H1 (cell line): ENCODE data around the gene MMS19. TPM values are rescaled to one million over a fixed set of nuclear protein-coding genes. Genes with fewer than 3 reads are reported as not detected.

Source experiments
- CTCF ChIA-PET: fragments of 300-600 bp; sonication (Branson Sonifier 250); formaldehyde crosslinking; loops from one replicate; lab custom pipeline; 2021; ENCODE audit not compliant: partially characterized antibody; lab: Charles Lee
- POLR2A ChIA-PET: fragments of 300-600 bp; sonication (Branson Sonifier 250); formaldehyde crosslinking; loops from one replicate; lab custom pipeline; 2021; ENCODE audit warnings: inconsistent platforms; ENCODE audit not compliant: partially characterized antibody; lab: Charles Lee
- DNase-seq, 2 experiments: peaks; one replicate each; pipeline versions ENCODE4 v3.0.0 to v3.0.0-alpha.2; 2010 to 2022; ENCODE audit warnings: low spot score in 2 of 2, low read depth in 1 of 2, mixed read lengths in 1 of 2
- FAIRE-seq: peaks from 2 replicates; lab custom pipeline; 2011; peaks lifted over from hg19 to GRCh38; lab: Jason Lieb, UNC
- H2AFZ ChIP-seq: 2 replicates; pipeline ENCODE4 v1.8.1; 2012; ENCODE audit warnings: low read length, inconsistent platforms
- H2AK5ac ChIP-seq: 2 replicates; pipeline ENCODE4 v1.6.1; 2013; ENCODE audit warnings: low read depth, low read length
- H2BK120ac ChIP-seq: replicated peaks from 2 replicates; pipeline ENCODE3; 2013; ENCODE audit warnings: low read depth, low read length, inconsistent platforms
- H2BK12ac ChIP-seq: 2 replicates; pipeline ENCODE4 v1.6.1; 2013; ENCODE audit warnings: low read depth, low read length
- H2BK15ac ChIP-seq: 2 replicates; pipeline ENCODE4 v1.6.1; 2013; ENCODE audit warnings: low read length
- H2BK20ac ChIP-seq: 2 replicates; pipeline ENCODE4 v1.6.1; 2013; ENCODE audit warnings: low read length
- H2BK5ac ChIP-seq: 2 replicates; pipeline ENCODE4 v1.6.1; 2013; ENCODE audit warnings: low read depth, low read length
- H3K14ac ChIP-seq: 2 replicates; pipeline ENCODE4 v1.6.1; 2013; ENCODE audit warnings: inconsistent platforms; ENCODE audit not compliant: insufficient read length
- H3K18ac ChIP-seq: 2 replicates; pipeline ENCODE4 v1.6.1; 2013; ENCODE audit warnings: low read length; ENCODE audit errors: extremely low read depth
- H3K23ac ChIP-seq: 2 replicates; pipeline ENCODE4 v1.6.1; 2013; ENCODE audit warnings: inconsistent platforms; ENCODE audit not compliant: insufficient read length
- H3K23me2 ChIP-seq: 2 replicates; pipeline ENCODE4 v1.6.1; 2013; ENCODE audit warnings: low read depth, low read length
- H3K27ac ChIP-seq: 2 replicates; pipeline ENCODE4 v1.6.1; 2011; ENCODE audit warnings: low read depth, low read length, inconsistent platforms
- H3K27me3 ChIP-seq, 4 experiments: replicated peaks in 1 of 4; 1 replicate in 1 of 4; 2 replicates in 3 of 4; pipeline versions ENCODE4 v1.6.1 to v1.8.1; 2011 to 2013; ENCODE audit warnings: low read length in 3 of 4, mild to moderate bottlenecking in 3 of 4, inconsistent platforms in 2 of 4, mixed read lengths in 2 of 4, moderate library complexity in 1 of 4; ENCODE audit not compliant: control insufficient read depth in 3 of 4, insufficient read depth in 3 of 4; ENCODE audit errors: extremely low read depth in 1 of 4
- H3K36me3 ChIP-seq, 4 experiments: 2 replicates each; pipeline versions ENCODE4 v1.6.1 to v1.8.1; 2011 to 2013; ENCODE audit warnings: mild to moderate bottlenecking in 4 of 4, low read length in 3 of 4, moderate library complexity in 2 of 4, control low read depth in 1 of 4, inconsistent platforms in 1 of 4; ENCODE audit not compliant: insufficient read depth in 4 of 4, control insufficient read depth in 2 of 4
- H3K4ac ChIP-seq: replicated peaks from 2 replicates; pipeline ENCODE3; 2013; ENCODE audit warnings: low read length, low read depth, mixed read lengths, inconsistent platforms; ENCODE audit not compliant: insufficient read length
- H3K4me1 ChIP-seq, 4 experiments: replicated peaks in 1 of 4; 1 replicate in 1 of 4; 2 replicates in 3 of 4; pipeline versions ENCODE4 v1.6.1 to v1.8.1; 2011 to 2013; ENCODE audit warnings: low read length in 3 of 4, inconsistent platforms in 2 of 4, mixed read lengths in 1 of 4; ENCODE audit not compliant: insufficient read depth in 4 of 4, control insufficient read depth in 3 of 4
- H3K4me2 ChIP-seq, 2 experiments: 2 replicates each; pipeline versions ENCODE4 v1.6.1 to v1.8.1; 2011 to 2013; ENCODE audit warnings: low read depth in 2 of 2, low read length in 2 of 2, control low read depth in 1 of 2, inconsistent platforms in 1 of 2, mild to moderate bottlenecking in 1 of 2; ENCODE audit not compliant: insufficient read depth in 1 of 2
- H3K4me3 ChIP-seq, 4 experiments: fragments of 200-600, 300-600 bp in 1 of 4; sonication (generic), shearing (Covaris generic), sonication (Bioruptor Twin) in 1 of 4; 2 replicates each; pipeline versions ENCODE4 v1.5.1 to v1.8.1; 2011 to 2016; ENCODE audit warnings: low read length in 4 of 4, low read depth in 3 of 4, control low read depth in 2 of 4, inconsistent platforms in 2 of 4, mild to moderate bottlenecking in 2 of 4, mixed read lengths in 1 of 4, moderate library complexity in 1 of 4; ENCODE audit not compliant: insufficient read depth in 2 of 4; ENCODE audit errors: extremely low read depth in 1 of 4
- H3K56ac ChIP-seq: replicated peaks from 2 replicates; pipeline ENCODE3; 2013; ENCODE audit warnings: low read depth, mild to moderate bottlenecking, mixed read lengths, low read length, inconsistent platforms; ENCODE audit not compliant: insufficient read length
- H3K79me1 ChIP-seq: 2 replicates; pipeline ENCODE4 v1.6.1; 2013; ENCODE audit warnings: low read depth, low read length, control low read depth
- H3K79me2 ChIP-seq, 2 experiments: 2 replicates each; pipeline versions ENCODE4 v1.6.1 to v1.8.1; 2012 to 2013; ENCODE audit warnings: low read length in 2 of 2, mild to moderate bottlenecking in 2 of 2, inconsistent platforms in 1 of 2; ENCODE audit not compliant: insufficient read depth in 2 of 2, control insufficient read depth in 1 of 2
- H3K9ac ChIP-seq, 4 experiments: replicated peaks in 1 of 4; 1 replicate in 1 of 4; 2 replicates in 3 of 4; pipeline versions ENCODE4 v1.6.1 to v1.8.1; 2011 to 2013; ENCODE audit warnings: low read depth in 3 of 4, low read length in 3 of 4, control low read depth in 2 of 4, mild to moderate bottlenecking in 2 of 4, moderate library complexity in 2 of 4, inconsistent platforms in 1 of 4; ENCODE audit errors: extremely low read depth in 1 of 4
- H3K9me3 ChIP-seq, 2 experiments: 2 replicates each; pipeline versions ENCODE4 v1.6.1 to v1.8.1; 2012 to 2013; ENCODE audit warnings: mild to moderate bottlenecking in 2 of 2, moderate library complexity in 2 of 2, control low read depth in 1 of 2, inconsistent platforms in 1 of 2, low read depth in 1 of 2, low read length in 1 of 2, mixed read lengths in 1 of 2; ENCODE audit not compliant: insufficient read depth in 2 of 2
- H4K20me1 ChIP-seq, 2 experiments: replicated peaks in 1 of 2; 2 replicates each; pipeline versions ENCODE3 to v1.8.1; 2011 to 2013; ENCODE audit warnings: inconsistent platforms in 2 of 2, low read length in 2 of 2, mild to moderate bottlenecking in 1 of 2; ENCODE audit not compliant: insufficient read depth in 2 of 2, control insufficient read depth in 1 of 2
- H4K5ac ChIP-seq: 2 replicates; pipeline ENCODE4 v1.6.1; 2013; ENCODE audit warnings: low read length, low read depth, mixed read lengths, inconsistent platforms; ENCODE audit not compliant: insufficient read length
- H4K8ac ChIP-seq: 2 replicates; pipeline ENCODE4 v1.8.0; 2013; ENCODE audit warnings: mild to moderate bottlenecking, moderate library complexity, low read length, inconsistent platforms; ENCODE audit not compliant: insufficient read depth; ENCODE audit errors: extremely low read depth
- H4K91ac ChIP-seq: replicated peaks from 2 replicates; pipeline ENCODE3; 2013; ENCODE audit warnings: low read length, mixed read lengths, inconsistent platforms; ENCODE audit not compliant: insufficient read length
- BACH1 ChIP-seq: IDR thresholded peaks from 2 replicates; pipeline ENCODE4 v1.6.1; 2012; ENCODE audit warnings: low read length, improper control_type of control experiment
- HDAC6 ChIP-seq: IDR thresholded peaks from one replicate; pipeline ENCODE4 v1.7.1; 2012; ENCODE audit warnings: low read depth, mild to moderate bottlenecking, inconsistent platforms, low read length, moderate library complexity
- KDM4A ChIP-seq: IDR thresholded peaks from one replicate; pipeline ENCODE4 v1.7.1; 2012; ENCODE audit warnings: low read depth, mild to moderate bottlenecking, moderate library complexity, low read length, inconsistent platforms; ENCODE audit not compliant: severe bottlenecking
- POLR2AphosphoS5 ChIP-seq: IDR thresholded peaks from 2 replicates; pipeline ENCODE4 v1.6.1; 2011; ENCODE audit warnings: low read depth, low read length
- RFX5 ChIP-seq: IDR thresholded peaks from 2 replicates; pipeline ENCODE4 v1.6.1; 2011; ENCODE audit warnings: low read depth, low read length, improper control_type of control experiment, borderline replicate concordance
- SAP30 ChIP-seq: fragments of 300-600 bp; sonication (generic); IDR thresholded peaks from 2 replicates; pipeline ENCODE4 v1.7.1; 2012; ENCODE audit warnings: low read length, moderate library complexity, mild to moderate bottlenecking, inconsistent platforms; ENCODE audit not compliant: insufficient read depth, insufficient replicate concordance
- SIN3A ChIP-seq, 2 experiments: IDR thresholded peaks in 1 of 2; conservative IDR thresholded peaks in 1 of 2; 2 replicates each; pipeline ENCODE4 v1.6.1; 2011 to 2012; ENCODE audit warnings: low read length in 2 of 2, improper control_type of control experiment in 1 of 2, low read depth in 1 of 2, mild to moderate bottlenecking in 1 of 2
- SP1 ChIP-seq: IDR thresholded peaks from 2 replicates; pipeline ENCODE4 v1.6.1; 2011; ENCODE audit warnings: low read depth, low read length
- TAF7 ChIP-seq: optimal IDR thresholded peaks from 2 replicates; pipeline ENCODE3; 2011; ENCODE audit warnings: low read depth, mild to moderate bottlenecking, inconsistent platforms, low read length, moderate library complexity, borderline replicate concordance
- YY1 ChIP-seq: IDR thresholded peaks from 2 replicates; pipeline ENCODE4 v1.6.1; 2011; ENCODE audit warnings: low read depth, mild to moderate bottlenecking, low read length
- WGBS, 2 experiments: shearing (Covaris generic) in 1 of 2; methylation state at CpG; one replicate each; pipeline versions ENCODE4 v1.1.6 to v1.1.7; 2013 to 2015; ENCODE audit warnings: low lambda C conversion rate in 2 of 2, mixed read lengths in 2 of 2, inconsistent platforms in 1 of 2, low coverage in 1 of 2, missing lambda C conversion rate in 1 of 2; ENCODE audit not compliant: insufficient replicate concordance in 2 of 2, insufficient coverage in 1 of 2, insufficient read length in 1 of 2; ENCODE audit errors: extremely low coverage in 1 of 2, missing lambda C conversion rate in 1 of 2; 5-methylcytosine and 5-hydroxymethylcytosine counted together
- polyA plus RNA-seq, 7 experiments: library from polyadenylated mRNA; depleted of rRNA in 3 of 7; stranded (reverse) in 5 of 7; unstranded in 2 of 7; fragments of >200 nt in 5 of 7; fragments of 200-250 nt in 2 of 7; gene quantifications; 1 replicate in 5 of 7; 2 replicates in 1 of 7; 4 replicates in 1 of 7; pipeline versions ENCODE4 v1.2.1 to v1.2.3, GENCODE V29; 2011 to 2013; ENCODE audit warnings: missing spikeins in 2 of 7, mixed read lengths in 2 of 7
- total RNA-seq: library from RNA; stranded (reverse); fragmentation: NEBNext Ultra II Directional; extraction: Animal tissue kit (Norgen Biotek cat#: 25700); gene quantifications from 2 replicates; pipeline ENCODE4 v1.2.1, GENCODE V29; 2021
- TF ChIP-seq, protein P1 (sequence below): IDR thresholded peaks from 2 replicates; pipeline ENCODE4 v1.6.1; 2012; ENCODE audit warnings: inconsistent platforms

Gene MMS19
- total and polyA plus RNA-seq, 2 of the 8 experiments (the other 6 are each of a cell fraction or from before 2014, with no cell fraction given), result 130 to 221 TPM

DNA sequence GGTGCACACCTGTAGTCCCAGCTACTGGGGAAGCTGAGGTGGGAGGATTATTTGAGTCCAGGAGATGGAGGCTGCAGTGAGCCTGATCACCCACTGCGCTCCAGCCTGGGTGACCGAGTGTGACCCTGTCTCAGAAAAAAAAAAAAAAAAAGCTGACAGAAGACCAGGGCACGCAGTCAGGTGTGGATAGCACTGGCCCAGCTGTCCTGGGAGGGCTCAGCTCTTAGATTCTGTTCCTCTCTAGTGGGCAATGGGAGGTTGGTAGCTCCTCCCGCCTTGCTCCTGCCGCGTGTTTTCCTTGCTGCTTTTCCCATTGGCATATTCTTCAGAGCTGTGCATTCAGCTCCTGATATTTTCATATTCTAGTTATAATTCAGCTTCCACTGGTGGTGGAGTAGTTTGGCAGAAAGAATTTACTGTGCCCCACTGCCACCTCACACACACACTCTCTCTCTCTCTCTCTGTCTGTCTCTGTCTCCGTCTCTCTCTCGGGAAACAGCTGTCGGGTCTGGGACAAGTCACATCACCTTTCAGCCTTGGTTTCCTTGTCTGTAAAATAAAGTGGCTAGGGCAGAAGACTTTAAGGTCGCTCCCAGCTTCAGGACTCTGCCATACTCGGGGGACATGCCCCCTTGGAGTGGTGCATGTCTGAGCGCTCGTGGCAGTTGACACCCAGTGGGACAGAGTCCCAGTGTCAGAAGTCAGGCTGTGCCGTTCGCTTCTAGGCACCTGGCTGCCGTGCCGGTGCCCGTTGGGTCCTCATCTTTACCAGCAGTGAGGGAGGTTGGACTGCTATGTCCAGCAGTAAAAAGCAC lies 48.4 kb upstream of the MMS19 start:
- CTCF ChIA-PET, result interaction anchor here (1.2 to 15.4 kb wide), 6 partner anchors 10 to 476 kb away, joined by 3 to 388 read pairs (median 4); partner anchors contain the start of gene ANKRD2
- Histone ChIP-seq H3K56ac (no peak overlapping the region), H2BK120ac (no peak overlapping the region), H4K5ac (no peak overlapping the region), H4K8ac (peak overlapping the region; percentile 23; the same call in 1 of the 2 replicates), H2BK12ac (no peak overlapping the region), H3K4ac (no peak overlapping the region), H3K9me3 (no peaks in the 10 kb centered on the region), H3K4me2 (no peak overlapping the region), H3K18ac (no peak overlapping the region), H3K27me3 (no peaks in the 10 kb centered on the region), H3K9ac (no peak overlapping the region), H3K79me1 (peaks cover 3% of the 10 kb centered on the region), H2AK5ac (no peak overlapping the region), H2AFZ (no peak overlapping the region), H2BK15ac (no peak overlapping the region), H3K23ac (no peak overlapping the region), H3K79me2 (no peaks in the 10 kb centered on the region), H3K14ac (no peak overlapping the region), H3K23me2 (no peaks in the 10 kb centered on the region), H3K4me3 (no peak overlapping the region), H3K36me3 (no peaks in the 10 kb centered on the region), H2BK5ac (no peak overlapping the region), H4K91ac (no peak overlapping the region), H3K27ac (no peak overlapping the region; the same call in 1 of the 2 replicates), H2BK20ac (no peak overlapping the region), H3K4me1 (peaks cover 16 to 29% (median 23%) of the 10 kb centered on the region in 4 experiments), H4K20me1 (no peaks in the 10 kb centered on the region)
- POLR2A ChIA-PET, result interaction anchor here (0.8 to 1.5 kb wide), 4 partner anchors 13 to 82 kb away, joined by 3 read pairs; partner anchors contain the start of gene HOGA1
- FAIRE-seq (no peak), DNase-seq (no peak)
- TF ChIP-seq SAP30 (no peak), KDM4A (no peak), YY1 (no peak), TAF7 (no peak), SIN3A (conservative IDR thresholded peaks at IDR 0.05 in 1 of 2, IDR thresholded peaks at IDR 0.05 in 1 of 2; ENCODE audit: low read depth in 1 of 2, low read length in 2 of 2) (no peak), BACH1 (no peak), RFX5 (no peak), POLR2AphosphoS5 (no peak), HDAC6 (no peak), SP1 (no peak)
- TF ChIP-seq, protein P1, sequence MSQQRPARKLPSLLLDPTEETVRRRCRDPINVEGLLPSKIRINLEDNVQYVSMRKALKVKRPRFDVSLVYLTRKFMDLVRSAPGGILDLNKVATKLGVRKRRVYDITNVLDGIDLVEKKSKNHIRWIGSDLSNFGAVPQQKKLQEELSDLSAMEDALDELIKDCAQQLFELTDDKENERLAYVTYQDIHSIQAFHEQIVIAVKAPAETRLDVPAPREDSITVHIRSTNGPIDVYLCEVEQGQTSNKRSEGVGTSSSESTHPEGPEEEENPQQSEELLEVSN, result no peak
- 91% methylated on average over 18 of the region's 18 CpGs; no CpG with 5 or more reads in 1 of the 2 experiments for WGBS, 2 experiments
